Right renal pelvis (tissue), 4 donors: ENCODE results near the gene MECR. TPM values are rescaled to one million over a fixed set of nuclear protein-coding genes. Genes with fewer than 3 reads are reported as not detected.

Source experiments
- DNase-seq, 4 donors: peaks; one replicate each; pipeline ENCODE4 v3.0.0-alpha.2; 2013; ENCODE audit warnings: low read depth in 4 of 4, low spot score in 3 of 4, missing footprints in 1 of 4
- polyA plus RNA-seq, 4 donors: library from polyadenylated mRNA; unstranded; fragments of 120-200 nt; gene quantifications; one replicate each; pipeline ENCODE4 v1.2.1, GENCODE V29; 2013; ENCODE audit not compliant: insufficient read length in 4 of 4

MECR gene
- polyA plus RNA-seq, 4 donors = 27.4 to 30.4 (median 29.0) TPM

- DNase-seq = no peak
Observed at GRCh38 chr1:29256394-29256793, 25.7 kb upstream of the MECR start.

- no peak for DNase-seq
Observed at GRCh38 chr1:29255134-29255666, 24.5 kb upstream of the MECR start.

GRCh38 chr1:29254346-29254745 lies 23.6 kb upstream of the MECR start:
- no peak for DNase-seq

GRCh38 chr1:29253180-29253579 lies 22.4 kb upstream of the MECR start:
- no peak for DNase-seq

GRCh38 chr1:29251164-29252124 lies 20.7 kb upstream of the MECR start:
- DNase-seq = no peak

GRCh38 chr1:29249951-29250581 lies 19.3 kb upstream of the MECR start:
- DNase-seq = no peak

- no peak for DNase-seq
Observed at GRCh38 chr1:29249170-29249691, 18.5 kb upstream of the MECR start.

- DNase-seq = no peak
Observed at GRCh38 chr1:29248409-29248808, 17.7 kb upstream of the MECR start.

- DNase-seq = no peak
Observed at GRCh38 chr1:29247571-29248273, 17.0 kb upstream of the MECR start.

GRCh38 chr1:29247044-29247443 lies 16.3 kb upstream of the MECR start:
- no peak for DNase-seq

GRCh38 chr1:29245876-29246275 lies 15.1 kb upstream of the MECR start:
- DNase-seq = no peak

GRCh38 chr1:29245261-29245660 lies 14.5 kb upstream of the MECR start:
- DNase-seq = no peak

- DNase-seq = no peak
Observed at GRCh38 chr1:29243871-29244200, 13.1 kb upstream of the MECR start.

GRCh38 chr1:29243023-29243870 lies 12.5 kb upstream of the MECR start:
- DNase-seq = no peak

- no peak for DNase-seq
Observed at GRCh38 chr1:29240986-29241385, 10.3 kb upstream of the MECR start.

GRCh38 chr1:29240400-29240837 lies 9.7 kb upstream of the MECR start:
- no peak for DNase-seq

- DNase-seq = no peak
Observed at GRCh38 chr1:29239142-29239541, 8.4 kb upstream of the MECR start.

GRCh38 chr1:29238620-29239002 lies 7.9 kb upstream of the MECR start:
- no peak for DNase-seq

GRCh38 chr1:29237852-29238619 lies 7.3 kb upstream of the MECR start:
- DNase-seq = no peak
